Measurements from ENCODE around the gene EID3.
"Not testable (repeated sequence)": the region's sequence is repeated elsewhere in the genome, so short reads cannot be mapped to it uniquely, and the experiment has no call there.

EID3 gene

DNA sequence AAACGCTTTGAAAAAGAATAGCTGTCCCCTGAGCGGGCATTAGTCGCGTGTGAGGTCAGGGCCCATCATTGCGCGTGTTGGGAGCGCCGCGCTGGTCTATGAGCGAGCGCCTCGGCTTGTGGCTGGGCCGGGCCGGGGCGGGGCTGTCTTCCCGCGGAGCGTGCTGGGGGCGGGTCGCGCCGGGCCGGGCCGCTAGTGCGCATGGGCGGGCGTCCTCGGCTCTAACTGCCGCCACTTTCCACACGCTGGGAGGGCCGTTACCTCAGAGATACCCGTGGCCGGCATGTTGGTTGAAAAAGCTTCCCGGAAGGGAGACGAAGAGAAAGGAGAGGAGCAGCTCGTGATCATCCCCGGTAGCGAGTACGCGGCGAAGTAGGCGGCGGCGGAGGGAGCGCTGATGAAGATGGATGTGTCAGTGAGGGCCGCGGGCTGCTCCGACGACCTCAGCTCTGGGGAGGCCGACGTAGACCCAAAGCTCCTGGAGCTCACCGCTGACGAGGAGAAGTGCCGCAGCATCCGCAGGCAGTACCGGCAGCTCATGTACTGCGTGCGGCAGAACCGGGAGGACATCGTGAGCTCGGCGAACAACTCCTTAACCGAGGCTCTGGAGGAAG is at the start of gene EID3:
Gene EID3 (plus strand): TSS at position 202 of the 614 bp plus-strand sequence. CDS start 196 bp downstream, at position 398.
- peak; percentile 93 for DNase-seq (ENCODE audit: low read depth)

DNA sequence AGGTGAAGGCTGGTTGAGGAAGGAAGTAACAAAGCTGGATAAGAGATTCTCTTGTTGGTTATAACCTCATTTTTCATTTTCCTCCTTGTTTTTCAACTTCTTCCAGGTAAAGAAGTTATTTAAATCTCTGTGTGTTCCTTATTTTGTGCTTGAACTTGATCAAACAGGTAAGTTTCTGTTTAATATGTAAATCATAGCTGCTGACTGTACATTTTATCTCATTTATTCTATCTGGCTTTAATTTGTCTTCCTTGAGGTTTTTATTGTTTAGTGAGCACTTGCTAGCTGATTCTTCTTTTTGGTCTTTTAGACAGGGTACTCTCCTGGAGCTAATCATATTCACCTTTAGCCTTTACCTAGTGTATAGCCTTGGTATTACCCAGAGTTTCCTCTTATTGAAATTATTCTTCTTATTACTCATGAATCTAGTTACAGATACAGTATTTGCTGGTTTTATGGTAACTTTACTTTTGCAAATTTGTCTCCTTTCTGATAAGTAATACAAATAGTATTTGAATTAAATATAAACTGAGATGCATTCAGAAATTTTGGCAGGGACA is 45.5 kb upstream of the EID3 start:
- no peak for DNase-seq (ENCODE audit: low read depth)

DNA sequence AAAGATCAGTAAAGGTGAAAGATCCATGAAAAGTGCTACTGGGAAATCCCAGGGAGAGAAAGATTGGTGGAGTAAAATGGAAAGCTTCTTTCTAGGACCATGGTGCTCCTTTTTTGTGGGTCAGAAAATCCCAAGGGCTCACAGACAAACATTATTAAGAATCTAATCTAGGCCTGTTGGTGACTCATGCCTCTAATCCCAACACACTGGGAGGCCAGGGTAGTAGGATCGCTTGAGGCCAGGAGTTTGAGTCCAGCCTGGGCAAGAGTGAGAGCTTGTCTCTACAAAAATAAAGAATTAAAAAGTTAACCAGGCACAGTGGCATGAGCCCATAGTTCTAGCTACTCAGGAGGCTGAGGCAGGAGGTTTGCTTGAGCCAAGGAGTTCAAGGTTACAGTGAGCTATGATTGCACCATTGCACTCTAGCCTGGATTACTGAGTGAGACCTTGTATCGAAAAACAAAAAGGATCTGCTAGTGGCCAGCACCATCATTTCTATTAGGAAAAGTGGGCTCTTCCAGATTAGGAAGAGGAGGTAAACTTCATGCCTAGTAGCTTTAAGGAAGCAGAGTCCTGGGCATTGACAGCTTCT is 45.0 kb upstream of the EID3 start:
- no peak for DNase-seq (ENCODE audit: low read depth)

DNA sequence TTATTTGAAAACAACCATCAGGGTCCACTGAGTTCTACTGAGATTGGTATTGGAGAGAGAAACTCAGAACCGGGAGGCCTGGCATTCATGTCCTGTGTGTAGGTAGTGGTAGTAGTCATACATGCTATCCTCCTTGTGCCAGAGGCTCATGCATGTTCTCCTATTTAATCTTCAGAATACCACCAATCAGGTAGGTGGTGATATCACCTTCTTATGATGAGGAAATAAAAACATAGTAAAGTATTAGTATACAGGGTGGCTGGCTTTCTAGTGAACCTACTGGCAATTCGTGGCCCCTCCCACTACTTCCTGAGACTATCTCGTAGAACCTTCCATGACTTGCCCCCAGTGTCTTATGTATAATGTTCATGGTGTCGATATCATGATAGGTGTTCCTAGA is 40.5 kb upstream of the EID3 start:
- no peak for DNase-seq (ENCODE audit: low read depth)

DNA sequence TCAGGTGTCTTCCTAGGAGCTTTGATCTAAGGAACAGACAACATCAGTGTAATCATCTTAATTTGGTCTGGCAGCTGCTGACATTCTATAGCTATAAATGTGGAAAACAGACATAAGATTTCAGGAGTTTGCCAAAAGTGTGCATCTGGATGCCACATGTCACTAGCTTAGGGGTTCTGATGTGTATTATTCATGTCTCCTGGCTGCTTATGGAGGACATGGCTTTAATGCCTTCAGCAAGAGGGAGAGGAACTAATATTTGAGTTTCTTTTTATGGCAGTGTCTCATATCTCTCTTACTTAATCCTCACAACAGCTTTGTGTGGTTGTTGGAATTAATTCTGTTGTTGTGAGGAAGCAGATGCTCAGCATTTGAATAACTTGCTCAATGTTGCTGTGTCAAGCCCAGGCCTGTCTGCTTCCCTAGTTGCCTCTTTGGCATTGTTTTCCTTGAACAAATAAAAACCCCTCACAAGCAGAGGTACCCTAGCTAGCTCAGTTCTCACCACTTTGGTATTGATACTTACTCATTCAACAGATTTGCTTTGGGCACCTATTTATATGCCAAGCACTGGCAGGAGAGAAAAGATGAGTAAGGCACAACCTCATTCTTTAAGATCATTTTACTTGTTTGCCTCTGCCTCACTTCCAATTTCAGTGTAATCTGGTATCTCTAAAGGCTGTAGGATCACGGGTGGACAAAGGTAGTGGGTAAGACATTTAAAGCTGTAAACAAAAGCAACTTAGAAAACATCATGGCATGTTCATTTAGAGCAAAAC is 39.8 kb upstream of the EID3 start:
- DNase-seq (ENCODE audit: low read depth): no peak

DNA sequence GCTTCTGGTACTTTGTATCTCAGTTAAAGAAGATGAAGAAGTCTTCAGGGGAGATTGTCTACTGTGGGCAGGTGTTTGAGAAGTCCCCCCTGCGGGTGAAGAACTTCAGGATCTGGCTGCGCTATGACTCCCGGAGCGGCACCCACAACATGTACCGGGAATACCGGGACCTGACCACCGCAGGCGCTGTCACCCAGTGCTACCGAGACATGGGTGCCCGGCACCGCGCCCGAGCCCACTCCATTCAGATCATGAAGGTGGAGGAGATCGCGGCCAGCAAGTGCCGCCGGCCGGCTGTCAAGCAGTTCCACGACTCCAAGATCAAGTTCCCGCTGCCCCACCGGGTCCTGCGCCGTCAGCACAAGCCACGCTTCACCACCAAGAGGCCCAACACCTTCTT is 38.1 kb upstream of the EID3 start:
- not testable (repeated sequence) for DNase-seq (ENCODE audit: low read depth)

DNA sequence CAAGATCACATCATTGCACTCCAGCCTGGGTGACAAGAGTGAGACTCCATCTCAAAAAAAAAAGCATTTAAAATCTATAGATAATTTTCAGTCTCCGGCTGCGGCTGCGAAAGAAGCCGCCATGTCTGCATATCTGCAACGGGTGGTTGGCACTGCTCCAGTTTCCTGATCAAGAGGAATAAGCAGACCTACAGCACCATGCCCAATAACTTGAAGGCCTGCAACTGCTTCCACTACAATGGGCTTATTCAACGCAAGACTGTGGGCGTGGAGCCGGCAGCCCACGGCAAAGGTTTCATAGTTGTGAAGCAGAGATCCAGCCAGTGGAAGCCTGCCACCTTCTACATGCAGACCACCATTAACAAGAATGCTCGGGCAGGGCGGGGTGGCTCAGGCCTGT is 30.6 kb upstream of the EID3 start:
- DNase-seq (ENCODE audit: low read depth): no peak

DNA sequence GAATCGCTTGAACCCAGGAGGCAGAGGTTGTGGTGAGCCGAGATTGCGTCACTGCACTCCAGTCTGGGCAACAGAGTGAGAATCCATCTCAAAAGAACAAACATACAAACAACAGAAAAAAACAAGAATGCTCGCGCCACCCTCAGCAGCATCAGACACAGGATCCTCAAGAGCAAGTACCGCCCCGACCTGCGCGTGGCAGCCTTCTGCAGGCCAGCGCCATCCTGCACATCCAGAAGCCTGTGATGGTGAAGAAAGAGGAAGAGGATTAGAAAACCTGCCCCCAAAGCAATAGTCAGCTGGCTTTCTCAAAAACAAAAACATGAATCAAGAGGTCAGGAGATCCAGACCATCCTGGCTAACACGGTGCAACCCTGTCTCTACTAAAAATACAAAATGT is 30.0 kb upstream of the EID3 start:
- DNase-seq (ENCODE audit: low read depth): no peak

DNA sequence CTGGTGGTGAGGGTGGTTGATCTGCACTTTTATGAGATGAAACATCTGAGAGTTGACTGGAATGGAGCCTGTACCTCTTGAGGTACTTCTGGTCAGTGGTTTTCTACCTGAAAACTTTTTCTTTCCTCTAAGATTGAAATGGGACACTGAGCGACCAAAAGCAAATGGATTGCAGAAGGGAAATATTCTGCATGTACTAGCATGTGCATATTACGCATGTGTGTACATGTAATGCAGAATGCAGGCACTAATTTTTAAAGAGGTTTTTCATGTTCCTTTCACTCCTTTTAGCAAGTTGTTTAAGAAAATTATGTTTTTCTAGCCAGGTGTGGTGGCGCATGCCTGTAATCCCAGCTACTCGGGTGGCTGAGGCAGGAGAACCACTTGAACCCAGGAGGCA is 28.7 kb upstream of the EID3 start:
- DNase-seq (ENCODE audit: low read depth): no peak

DNA sequence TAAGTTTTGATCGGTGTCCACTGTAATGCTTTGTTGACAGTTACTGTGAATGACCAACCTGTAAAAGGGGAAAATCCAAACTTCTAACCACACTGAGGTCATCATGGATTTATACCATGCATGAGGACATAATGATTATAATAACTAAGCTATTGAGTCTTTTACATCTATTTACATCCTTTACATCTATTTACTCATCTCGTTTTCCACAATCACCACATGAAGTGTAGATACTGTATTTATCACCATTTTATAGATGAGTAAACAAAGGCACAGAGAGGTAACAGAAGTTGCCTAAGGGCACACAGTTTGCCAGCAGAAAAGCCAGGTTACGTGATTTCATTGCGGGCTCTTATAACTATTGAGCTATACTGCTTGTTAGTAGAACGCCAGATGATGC is 27.9 kb upstream of the EID3 start:
- no peak for DNase-seq (ENCODE audit: low read depth)

DNA sequence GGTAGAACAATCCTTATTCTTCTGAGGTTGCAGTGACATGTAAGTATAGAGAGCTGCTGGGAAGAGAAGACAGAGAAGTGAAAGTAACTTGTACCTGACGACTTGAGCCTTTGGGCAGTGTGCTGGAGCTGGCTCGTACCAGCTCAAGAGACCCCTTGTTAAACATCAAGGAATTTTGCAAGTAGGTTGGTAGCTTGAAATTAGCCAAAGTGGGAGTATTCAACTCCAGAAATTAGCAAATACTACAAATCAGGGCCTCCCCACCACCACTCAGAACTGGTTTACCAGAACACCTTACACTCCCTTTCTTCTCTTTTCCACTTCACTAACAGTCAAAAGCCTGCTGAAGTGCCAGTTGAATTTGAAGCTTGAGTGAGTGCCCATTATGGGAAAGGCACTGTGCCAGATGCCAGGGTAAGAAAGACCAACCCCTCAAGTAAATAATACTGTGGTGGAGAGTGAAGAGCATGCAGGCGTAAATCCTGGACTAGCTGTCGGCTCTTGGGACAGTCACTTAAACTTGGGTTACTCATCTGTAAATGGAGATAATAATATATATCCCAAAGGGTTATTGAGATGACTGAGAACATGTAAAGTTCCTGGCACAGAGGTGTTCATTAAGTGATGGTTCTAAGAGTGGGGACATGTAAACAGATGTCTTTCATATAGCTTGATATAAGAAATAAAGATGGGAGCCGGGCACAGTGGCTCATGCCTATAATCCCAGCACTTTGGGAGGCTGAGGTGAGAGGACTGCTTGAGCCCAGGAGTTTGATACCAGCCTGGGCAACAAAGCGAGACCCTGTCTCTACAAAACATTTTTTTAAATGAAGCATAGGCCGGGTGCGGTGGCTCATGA is 27.0 kb upstream of the EID3 start:
- DNase-seq (ENCODE audit: low read depth): no peak

DNA sequence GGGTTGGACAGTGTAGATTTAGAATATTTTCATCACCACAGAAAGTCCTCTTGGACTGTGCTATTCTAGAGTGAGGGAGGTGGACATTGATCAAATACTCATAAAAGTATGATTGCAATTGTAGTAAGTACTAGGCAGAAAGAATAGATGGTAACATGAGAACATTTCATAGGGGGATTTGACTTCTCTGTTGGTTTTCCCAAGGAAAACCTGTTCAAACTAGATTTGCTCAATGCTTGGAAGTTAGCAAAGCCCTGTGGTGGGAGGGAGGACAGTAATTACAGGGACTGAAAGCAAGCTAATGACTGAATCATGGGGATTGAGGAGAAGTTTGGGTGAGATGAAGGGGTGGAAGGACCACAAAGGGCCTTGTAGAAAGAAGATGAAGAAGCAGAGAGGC is 24.4 kb upstream of the EID3 start:
- DNase-seq (ENCODE audit: low read depth): no peak

DNA sequence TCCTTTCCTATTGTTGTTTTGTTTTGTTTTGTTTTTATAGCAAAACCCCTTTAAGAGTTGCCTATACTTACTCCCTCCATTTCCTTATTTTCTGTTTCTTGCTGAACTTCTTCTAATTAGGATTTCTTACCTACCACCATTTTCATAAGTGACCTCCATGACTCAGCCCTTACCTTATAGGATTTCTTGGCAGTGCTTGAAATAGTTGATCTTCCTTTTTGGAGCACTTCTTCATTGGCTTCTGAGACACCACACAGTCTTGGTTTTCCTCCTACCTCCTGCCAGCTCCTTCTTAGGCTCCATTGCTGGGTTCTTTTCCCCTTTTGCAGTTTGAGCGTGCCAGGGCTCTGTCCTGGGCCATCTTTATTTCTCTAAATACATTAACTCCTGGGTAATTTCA is 23.4 kb upstream of the EID3 start:
- no peak for DNase-seq (ENCODE audit: low read depth)

DNA sequence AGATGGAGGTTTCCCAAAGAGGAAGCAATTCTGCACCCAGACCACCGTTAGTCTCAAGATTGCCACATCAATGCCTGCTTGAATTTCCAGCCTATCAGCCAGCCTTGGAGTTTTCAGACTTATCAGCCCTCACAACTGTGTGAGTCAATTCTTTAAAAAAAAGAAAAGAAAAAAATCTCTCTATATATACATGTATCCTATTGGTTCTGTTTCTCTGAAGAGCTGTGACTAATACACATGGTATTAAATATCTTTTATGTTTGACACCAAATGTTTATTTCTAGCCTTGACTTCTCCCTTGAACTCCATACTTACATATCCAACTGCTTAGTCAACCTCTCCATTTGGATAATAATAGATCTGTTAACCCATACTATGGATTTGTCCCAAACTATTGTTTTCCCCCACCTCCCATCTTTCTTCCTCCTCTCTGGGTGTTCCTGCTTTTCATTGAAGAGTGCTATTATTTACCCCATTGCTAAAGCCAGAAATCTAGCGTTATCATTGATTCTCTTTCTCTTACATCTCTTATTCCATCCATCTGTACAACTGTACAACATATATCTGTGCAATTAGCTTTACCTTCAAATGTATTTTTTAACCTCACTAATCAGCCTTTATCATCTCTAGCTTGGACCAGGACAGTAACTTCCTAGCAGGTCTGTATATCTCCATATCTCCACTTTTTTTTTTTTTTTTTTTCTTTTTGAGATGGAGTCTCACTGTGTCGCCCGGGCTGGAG is 22.7 kb upstream of the EID3 start:
- DNase-seq (ENCODE audit: low read depth): no peak

DNA sequence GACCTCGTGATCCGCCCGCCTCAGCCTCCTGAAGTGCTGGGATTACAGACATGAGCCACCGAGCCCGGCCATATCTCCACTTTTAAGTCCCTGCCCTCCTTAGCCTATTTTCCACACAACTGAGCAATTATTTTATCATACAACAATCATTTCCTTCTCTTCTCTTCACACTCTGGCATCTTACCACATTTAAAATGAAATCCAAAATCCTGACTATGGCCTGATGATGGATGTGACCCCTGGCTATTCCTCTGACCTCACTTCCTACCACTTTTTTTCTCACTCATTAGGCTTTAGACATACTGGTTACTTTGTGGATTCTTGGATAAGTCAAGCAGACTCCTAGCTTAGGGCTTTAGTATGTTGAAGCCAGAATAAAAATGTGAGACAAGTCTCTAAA is 21.9 kb upstream of the EID3 start:
- DNase-seq (ENCODE audit: low read depth): no peak

DNA sequence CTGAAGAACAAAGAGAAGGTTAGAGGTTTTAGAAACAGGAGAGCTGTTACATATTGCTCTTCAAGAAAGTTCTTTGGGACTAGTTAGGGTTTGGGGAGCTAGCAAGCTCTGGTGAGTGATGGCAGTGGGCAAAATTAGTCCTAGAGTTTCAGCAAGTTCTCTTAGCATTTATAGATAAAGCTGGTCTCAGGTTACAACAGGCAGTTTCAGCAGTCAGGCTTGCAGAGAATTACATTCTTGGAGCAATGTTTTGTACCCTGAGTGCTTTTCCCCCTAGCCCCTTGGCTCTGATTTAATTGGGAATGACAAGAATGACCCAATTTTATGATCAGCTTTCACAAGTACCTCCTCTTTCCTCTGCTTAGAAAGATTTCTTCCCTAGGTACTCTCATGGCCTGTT is 21.4 kb upstream of the EID3 start:
- no peak for DNase-seq (ENCODE audit: low read depth)

DNA sequence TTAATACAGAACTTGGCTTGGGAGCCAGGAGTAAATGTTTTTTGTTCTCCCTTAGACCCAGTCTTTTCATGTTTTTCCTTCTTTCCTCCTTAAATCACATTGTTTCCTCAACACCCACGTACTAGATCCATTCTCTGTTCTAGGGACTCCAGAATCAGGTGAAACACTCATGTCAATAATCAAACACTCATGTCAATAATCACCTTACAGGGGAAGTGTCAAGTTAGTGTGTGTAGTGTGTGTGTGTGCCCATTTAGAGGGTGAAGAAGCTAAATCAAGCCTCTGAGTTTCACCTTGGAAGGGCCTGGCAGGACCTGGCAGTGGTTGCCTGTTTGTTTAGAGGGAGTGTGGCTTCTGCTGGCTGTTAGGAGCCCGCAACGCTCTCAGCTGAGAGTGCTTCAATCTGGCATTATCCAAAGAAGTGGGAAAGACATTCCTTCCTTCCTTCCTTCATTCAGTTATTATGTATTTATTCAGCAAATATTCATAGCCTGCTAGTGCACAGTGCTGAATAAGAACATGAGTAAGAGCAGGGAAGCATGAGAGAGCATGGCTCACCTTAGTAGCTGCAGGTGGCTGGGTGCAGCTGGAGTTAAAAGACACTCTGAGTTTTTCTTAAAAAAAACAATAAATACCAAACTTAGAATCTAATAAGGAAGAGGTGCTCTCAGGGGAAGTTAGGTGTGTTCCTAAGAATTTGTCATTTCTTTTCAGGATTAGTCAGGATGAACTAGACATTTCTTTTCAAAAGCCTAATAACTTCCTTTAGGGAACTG is 17.6 kb upstream of the EID3 start:
- no peak for DNase-seq (ENCODE audit: low read depth)

DNA sequence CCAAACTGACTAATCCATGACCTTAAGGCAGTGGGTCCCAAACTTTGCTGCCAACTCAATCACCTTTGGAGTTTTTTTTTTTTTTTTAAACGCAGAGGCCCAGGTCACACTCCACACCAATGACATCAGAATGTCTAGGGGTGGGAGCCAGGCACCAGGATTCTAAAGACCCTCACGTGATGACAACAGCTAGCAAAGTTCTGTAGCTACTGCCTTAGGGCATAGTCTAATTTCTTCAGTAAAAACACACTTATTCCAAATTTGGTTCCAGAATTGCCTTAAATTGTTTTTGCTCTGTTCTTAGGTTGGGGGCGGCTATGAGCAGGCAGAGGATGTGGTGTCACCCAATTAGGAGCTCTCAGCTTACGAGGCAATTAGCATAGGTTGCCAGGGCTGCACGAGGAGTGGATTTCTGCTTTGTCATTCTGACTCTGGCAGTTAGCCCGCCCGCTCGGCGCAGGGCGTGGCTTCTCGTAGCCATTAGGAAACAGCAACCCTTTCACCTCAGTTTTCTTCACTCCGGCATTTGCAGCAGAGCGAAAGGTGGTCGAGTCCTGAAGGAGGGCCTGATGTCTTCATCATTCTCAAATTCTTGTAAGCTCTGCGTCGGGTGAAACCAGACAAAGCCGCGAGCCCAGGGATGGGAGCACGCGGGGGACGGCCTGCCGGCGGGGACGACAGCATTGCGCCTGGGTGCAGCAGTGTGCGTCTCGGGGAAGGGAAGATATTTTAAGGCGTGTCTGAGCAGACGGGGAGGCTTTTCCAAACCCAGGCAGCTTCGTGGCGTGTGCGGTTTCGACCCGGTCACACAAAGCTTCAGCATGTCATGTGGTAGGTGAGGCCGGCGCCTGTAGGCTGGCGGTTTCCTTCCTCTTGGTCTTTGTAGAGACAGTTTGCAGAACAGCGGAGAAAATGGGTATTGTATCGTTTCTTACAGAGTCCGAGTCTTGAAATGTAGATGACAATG is 16.7 kb upstream of the EID3 start:
- peak; percentile 85 for DNase-seq (ENCODE audit: low read depth)

DNA sequence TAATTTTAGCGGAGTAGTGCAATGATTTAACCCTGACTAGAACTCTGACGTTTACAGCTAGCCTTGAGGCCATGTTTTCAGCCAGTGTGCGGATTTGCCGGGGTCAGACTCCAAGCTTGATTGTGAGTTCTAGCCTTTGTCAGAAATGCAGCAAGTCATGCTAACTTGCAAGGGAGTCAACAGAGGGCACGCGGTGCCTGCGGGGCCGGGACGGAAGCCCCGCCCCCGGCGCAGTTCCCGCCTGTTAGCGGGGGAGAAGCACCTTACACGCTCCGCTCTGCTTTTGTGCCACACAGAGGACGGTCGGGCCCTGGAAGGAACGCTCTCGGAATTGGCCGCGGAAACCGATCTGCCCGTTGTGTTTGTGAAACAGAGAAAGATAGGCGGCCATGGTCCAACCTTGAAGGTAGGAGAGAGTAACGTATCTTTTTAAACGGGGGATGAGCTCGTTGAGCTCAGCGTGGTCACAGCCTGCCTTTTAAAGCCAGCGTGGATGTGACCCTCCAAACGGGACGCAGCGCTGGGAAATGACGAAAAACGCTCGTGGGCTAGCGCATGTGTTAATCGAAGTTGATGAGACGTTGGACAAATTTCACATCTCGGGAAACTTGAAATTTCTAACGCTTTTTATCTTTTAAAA is 14.8 kb upstream of the EID3 start:
- peak; percentile 85 for DNase-seq (ENCODE audit: low read depth)
